CD4-positive, alpha-beta T cell (primary cell): Measurements from ENCODE around the gene KIAA0319L. TPM values are rescaled to one million over a fixed set of nuclear protein-coding genes. Genes with fewer than 3 reads are reported as not detected.

Source experiments
- ATAC-seq: fragments of 200-7000 bp; cut with Tn5 transposase; one replicate; pipeline ENCODE4 v1.10.0; 2022; ENCODE audit warnings: mild to moderate bottlenecking; ENCODE audit not compliant: poor library complexity
- CTCF ChIA-PET: fragments of 350-600 bp; sonication (Branson Sonifier 250); formaldehyde crosslinking; loops from one replicate; lab custom pipeline; 2021; ENCODE audit warnings: antibody characterized with exemption, inconsistent platforms; lab: Charles Lee
- POLR2A ChIA-PET: fragments of 350-600 bp; sonication (Branson Sonifier 250); formaldehyde crosslinking; loops from one replicate; lab custom pipeline; 2021; ENCODE audit warnings: antibody characterized with exemption, inconsistent platforms; lab: Charles Lee
- DNase-seq, 14 experiments: peaks; one replicate each; pipeline ENCODE4 v3.0.0-alpha.2; 2013 to 2020; ENCODE audit warnings: mixed read lengths in 2 of 14
- H3K27ac ChIP-seq, 2 donors: one replicate each; pipeline versions ENCODE4 v1.5.1 to v1.7.0; 2013; ENCODE audit warnings: low read length in 2 of 2, low read depth in 1 of 2, mild to moderate bottlenecking in 1 of 2
- H3K27me3 ChIP-seq, 2 experiments: 1 replicate in 1 of 2; 2 replicates in 1 of 2; pipeline versions ENCODE4 v1.6.1 to v1.7.0; 2013; ENCODE audit warnings: low read length in 2 of 2, control low read depth in 1 of 2, mild to moderate bottlenecking in 1 of 2, moderate library complexity in 1 of 2; ENCODE audit not compliant: insufficient read depth in 2 of 2, control insufficient read depth in 1 of 2
- H3K36me3 ChIP-seq: one replicate; pipeline ENCODE4 v1.6.1; 2013; ENCODE audit warnings: low read length, control low read depth; ENCODE audit not compliant: insufficient read depth
- H3K4me1 ChIP-seq: one replicate; pipeline ENCODE4 v1.6.1; 2013; ENCODE audit warnings: low read length, control low read depth; ENCODE audit not compliant: insufficient read depth
- H3K4me3 ChIP-seq: one replicate; pipeline ENCODE4 v1.5.1; 2013; ENCODE audit warnings: mild to moderate bottlenecking, low read length, moderate library complexity
- H3K9me3 ChIP-seq, 2 experiments: 1 replicate in 1 of 2; 2 replicates in 1 of 2; pipeline versions ENCODE4 v1.6.1 to v1.7.0; 2013; ENCODE audit warnings: low read length in 2 of 2, mild to moderate bottlenecking in 2 of 2, control low read depth in 1 of 2, moderate library complexity in 1 of 2; ENCODE audit not compliant: control insufficient read depth in 1 of 2, insufficient read depth in 1 of 2
- H3K27ac Mint-ChIP-seq: one replicate; pipeline ENCODE4 v1.8.0; 2020; ENCODE audit warnings: mixed read lengths
- H3K27me3 Mint-ChIP-seq: one replicate; pipeline ENCODE4 v1.8.0; 2021; ENCODE audit warnings: mixed read lengths
- H3K36me3 Mint-ChIP-seq: one replicate; pipeline ENCODE4 v1.8.0; 2021; ENCODE audit warnings: low read depth, mixed read lengths
- H3K4me1 Mint-ChIP-seq: one replicate; pipeline ENCODE4 v1.8.0; 2021; ENCODE audit warnings: low read depth, mixed read lengths
- H3K4me3 Mint-ChIP-seq: one replicate; pipeline ENCODE4 v1.8.0; 2020; ENCODE audit warnings: mild to moderate bottlenecking, mixed read lengths
- H3K9me3 Mint-ChIP-seq: one replicate; pipeline ENCODE4 v1.8.0; 2020; ENCODE audit warnings: mixed read lengths
- intact Hi-C, 2 experiments: fragments of 100-400 bp; cut with DNase I in 1 of 2; cut with micrococcal nuclease in 1 of 2; formaldehyde crosslinking; loops; one replicate each; pipeline versions ENCODE4 v1.15.1 to v1.9.0; 2023 to 2025; cut with DNase I, micrococcal nuclease
- total RNA-seq, 174 experiments: library from RNA in 2 of 174; stranded (reverse) in 2 of 174; gene quantifications; one replicate each; pipeline ENCODE4 v1.2.3 and lab custom pipeline; 2021 to 2026
- TF ChIP-seq, protein P1 (sequence below): fragments of 200-600 bp; IDR thresholded peaks from one replicate; pipeline ENCODE4 v1.8.0; 2022; ENCODE audit warnings: antibody characterized with exemption, mild to moderate bottlenecking

KIAA0319L gene
- total RNA-seq, 2 experiments from 2014 or later: 50.9 to 53.3 TPM

DNA sequence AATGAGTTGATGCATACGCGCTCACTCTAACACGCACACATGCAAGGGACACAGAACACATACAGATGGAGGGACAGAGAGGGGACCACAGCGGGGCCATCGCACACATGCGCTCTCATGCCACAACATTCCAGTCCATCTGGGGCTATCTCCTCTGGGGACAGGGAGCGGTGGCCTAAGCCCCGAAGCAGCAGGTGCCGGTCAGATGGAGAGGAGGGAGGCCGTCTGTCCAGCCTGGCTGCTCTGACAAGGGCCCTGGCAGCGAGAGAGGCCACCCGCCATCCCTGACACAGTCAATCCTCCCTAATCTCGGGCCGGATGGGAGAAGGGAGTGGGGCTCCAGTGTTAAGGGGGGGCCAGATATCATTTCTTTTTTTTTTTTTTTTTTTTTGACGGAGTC, 123.5 kb downstream of the KIAA0319L start:
- peaks cover 55% of the 10 kb centered on the region for H3K36me3 Mint-ChIP-seq
- no peak overlapping the region for H3K27ac ChIP-seq
- POLR2A ChIA-PET: no interaction called here

DNA sequence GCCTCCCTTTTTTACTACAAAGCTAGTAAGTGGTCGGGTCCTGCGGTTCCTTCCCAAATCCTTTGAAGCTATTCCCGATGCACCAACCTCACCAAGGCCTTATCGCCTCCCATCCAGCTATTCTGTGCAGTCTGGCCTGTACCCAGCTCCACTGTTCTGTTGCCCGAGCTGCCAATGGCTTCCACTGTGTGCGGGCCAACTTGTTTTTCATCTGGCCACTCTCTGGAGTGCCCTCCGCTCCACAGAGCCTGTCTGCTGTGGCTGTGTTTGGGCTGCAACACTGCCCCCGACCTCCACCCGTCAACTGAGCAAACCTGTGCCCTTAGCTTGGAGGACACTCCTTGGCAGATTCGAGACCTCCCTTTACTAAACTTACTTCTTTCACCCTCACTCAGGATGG, 125.0 kb downstream of the KIAA0319L start:
- DNase-seq: no peak
- Mint-ChIP-seq H3K27me3 (no peaks in the 10 kb centered on the region), H3K9me3 (no peaks in the 10 kb centered on the region), H3K4me1 (peaks cover 11% of the 10 kb centered on the region), H3K4me3 (no peak overlapping the region), H3K36me3 (peaks cover 43% of the 10 kb centered on the region), H3K27ac (peak overlapping the region; percentile 60)
- ChIA-PET CTCF (no interaction called here), POLR2A (no interaction called here)
- Histone ChIP-seq H3K36me3 (peaks cover 44% of the 10 kb centered on the region), H3K27ac (no peak overlapping the region), H3K9me3 (peaks cover 0 to 3% of the 10 kb centered on the region in 2 experiments), H3K4me3 (no peak overlapping the region), H3K27me3 (no peaks in the 10 kb centered on the region), H3K4me1 (peaks cover 8% of the 10 kb centered on the region)
- no peak for ATAC-seq
- intact Hi-C loops: no loop called here
- TF ChIP-seq, protein P1, sequence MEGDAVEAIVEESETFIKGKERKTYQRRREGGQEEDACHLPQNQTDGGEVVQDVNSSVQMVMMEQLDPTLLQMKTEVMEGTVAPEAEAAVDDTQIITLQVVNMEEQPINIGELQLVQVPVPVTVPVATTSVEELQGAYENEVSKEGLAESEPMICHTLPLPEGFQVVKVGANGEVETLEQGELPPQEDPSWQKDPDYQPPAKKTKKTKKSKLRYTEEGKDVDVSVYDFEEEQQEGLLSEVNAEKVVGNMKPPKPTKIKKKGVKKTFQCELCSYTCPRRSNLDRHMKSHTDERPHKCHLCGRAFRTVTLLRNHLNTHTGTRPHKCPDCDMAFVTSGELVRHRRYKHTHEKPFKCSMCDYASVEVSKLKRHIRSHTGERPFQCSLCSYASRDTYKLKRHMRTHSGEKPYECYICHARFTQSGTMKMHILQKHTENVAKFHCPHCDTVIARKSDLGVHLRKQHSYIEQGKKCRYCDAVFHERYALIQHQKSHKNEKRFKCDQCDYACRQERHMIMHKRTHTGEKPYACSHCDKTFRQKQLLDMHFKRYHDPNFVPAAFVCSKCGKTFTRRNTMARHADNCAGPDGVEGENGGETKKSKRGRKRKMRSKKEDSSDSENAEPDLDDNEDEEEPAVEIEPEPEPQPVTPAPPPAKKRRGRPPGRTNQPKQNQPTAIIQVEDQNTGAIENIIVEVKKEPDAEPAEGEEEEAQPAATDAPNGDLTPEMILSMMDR: no peak

More for the DNA sequence above, 123.5 kb downstream of the KIAA0319L start:
- H3K4me3 ChIP-seq: no peak overlapping the region
- peaks cover 44% of the 10 kb centered on the region for H3K36me3 ChIP-seq
- no peak for DNase-seq
- H3K27ac Mint-ChIP-seq: no peak overlapping the region
- no peaks in the 10 kb centered on the region for H3K27me3 ChIP-seq
- H3K9me3 ChIP-seq: peaks cover 0 to 3% of the 10 kb centered on the region in 2 experiments
- peaks cover 11% of the 10 kb centered on the region for H3K4me1 Mint-ChIP-seq
- intact Hi-C loops: no loop called here
- H3K4me3 Mint-ChIP-seq: no peak overlapping the region
- ATAC-seq: no peak
- CTCF ChIA-PET: no interaction called here
- TF ChIP-seq, protein P1: no peak
- no peaks in the 10 kb centered on the region for H3K27me3 Mint-ChIP-seq
- no peaks in the 10 kb centered on the region for H3K9me3 Mint-ChIP-seq
- peaks cover 8% of the 10 kb centered on the region for H3K4me1 ChIP-seq

DNA sequence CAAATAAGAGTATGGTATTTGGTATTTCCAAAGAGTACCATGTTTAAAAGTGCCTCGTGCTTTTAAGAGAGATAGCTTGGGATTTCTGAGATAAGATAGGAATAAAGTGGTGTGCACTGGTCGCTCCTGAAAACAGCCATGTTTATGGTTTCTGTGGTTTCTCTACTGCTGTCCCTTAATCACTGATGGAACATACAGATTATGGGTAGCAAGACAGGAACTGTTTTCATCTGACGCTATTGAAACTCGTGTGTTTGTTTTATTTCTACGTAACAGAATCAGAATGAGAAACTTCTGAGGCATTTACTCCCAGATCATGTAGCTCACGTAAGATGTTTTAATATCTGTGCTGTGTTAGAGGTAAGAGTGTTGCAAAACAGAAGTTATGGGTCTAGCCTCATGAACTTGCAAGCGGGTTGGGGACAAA, 126.0 kb downstream of the KIAA0319L start:
- intact Hi-C loops: no loop called here
- Mint-ChIP-seq H3K27ac (peak overlapping the region; percentile 62), H3K36me3 (peaks cover 32% of the 10 kb centered on the region), H3K9me3 (no peaks in the 10 kb centered on the region), H3K27me3 (no peaks in the 10 kb centered on the region), H3K4me3 (no peak overlapping the region), H3K4me1 (peaks cover 11% of the 10 kb centered on the region)
- TF ChIP-seq, protein P1: no peak
- DNase-seq: no peak
- Histone ChIP-seq H3K27ac (no peak overlapping the region), H3K27me3 (no peaks in the 10 kb centered on the region), H3K9me3 (peaks cover 0 to 3% of the 10 kb centered on the region in 2 experiments), H3K36me3 (peaks cover 36% of the 10 kb centered on the region), H3K4me3 (no peak overlapping the region), H3K4me1 (peaks cover 8% of the 10 kb centered on the region)
- POLR2A ChIA-PET: no interaction called here
- CTCF ChIA-PET: no interaction called here
- ATAC-seq: peak; percentile 29
